Mesothelial cell of epicardium (in vitro differentiated cells): Measurements from ENCODE around the gene GULP1. TPM values are rescaled to one million over a fixed set of nuclear protein-coding genes. Genes with fewer than 3 reads are reported as not detected.
"Not testable (repeated sequence)": the region's sequence is repeated elsewhere in the genome, so short reads cannot be mapped to it uniquely, and the experiment has no call there.

Source experiments
- DNase-seq, 2 experiments: peaks; one replicate each; pipeline ENCODE4 v3.0.0; 2021; ENCODE audit warnings: low spot score in 2 of 2; ENCODE audit not compliant: unreplicated experiment in 2 of 2
- H3K27ac Mint-ChIP-seq: 2 replicates; pipeline ENCODE4 v1.8.0; 2021; ENCODE audit warnings: mixed read lengths
- H3K27me3 Mint-ChIP-seq: 2 replicates; pipeline ENCODE4 v1.8.0; 2021; ENCODE audit warnings: low read depth, mixed read lengths
- H3K36me3 Mint-ChIP-seq: 2 replicates; pipeline ENCODE4 v1.8.0; 2021; ENCODE audit warnings: mixed read lengths
- H3K4me1 Mint-ChIP-seq: 2 replicates; pipeline ENCODE4 v1.8.0; 2021; ENCODE audit warnings: mixed read lengths
- H3K4me3 Mint-ChIP-seq: 2 replicates; pipeline ENCODE4 v1.8.0; 2021; ENCODE audit warnings: mild to moderate bottlenecking, moderate library complexity, mixed read lengths
- H3K9me3 Mint-ChIP-seq: 2 replicates; pipeline ENCODE4 v1.8.0; 2021; ENCODE audit warnings: mixed read lengths
- CTCF ChIP-seq: fragments of 200-600 bp; sonication (generic); IDR thresholded peaks from one replicate; pipeline ENCODE4 v1.5.0; 2021; ENCODE audit warnings: antibody characterized with exemption; ENCODE audit not compliant: unreplicated experiment
- total RNA-seq: library from RNA; stranded (reverse); gene quantifications from 3 replicates; pipeline ENCODE4 v1.2.1, GENCODE V29; 2021

The GULP1 gene
- total RNA-seq, 1 donor from 2014 or later = 58.5 TPM

GRCh38 chr2:188282907-188283306 lies 8.8 kb upstream of the GULP1 start:
- Mint-ChIP-seq H3K4me1 (peaks cover 3% of the 10 kb centered on the region), H3K4me3 (no peak overlapping the region), H3K27me3 (no peaks in the 10 kb centered on the region), H3K36me3 (peaks cover 4% of the 10 kb centered on the region), H3K9me3 (peaks cover 22% of the 10 kb centered on the region), H3K27ac (no peak overlapping the region)
- TF ChIP-seq CTCF = no peak
- no peak for DNase-seq

- not testable (repeated sequence) for H3K4me1 Mint-ChIP-seq, DNase-seq, H3K27ac Mint-ChIP-seq, H3K36me3 Mint-ChIP-seq, H3K4me3 Mint-ChIP-seq, H3K27me3 Mint-ChIP-seq
- H3K9me3 Mint-ChIP-seq = peaks cover 26% of the 10 kb centered on the region
Measured at GRCh38 chr2:188284251-188284650, 7.4 kb upstream of the GULP1 start.

- Mint-ChIP-seq H3K9me3 (peaks cover 26% of the 10 kb centered on the region), H3K36me3 (peaks cover 4% of the 10 kb centered on the region), H3K27ac (no peak overlapping the region), H3K4me1 (no peaks in the 10 kb centered on the region), H3K4me3 (no peak overlapping the region), H3K27me3 (no peaks in the 10 kb centered on the region)
- DNase-seq = no peak
- no peak for TF ChIP-seq CTCF
Measured at GRCh38 chr2:188285049-188285448, 6.6 kb upstream of the GULP1 start.

- H3K4me3 Mint-ChIP-seq = no peak overlapping the region
- no peak overlapping the region for H3K27ac Mint-ChIP-seq
- H3K36me3 Mint-ChIP-seq = peaks cover 4% of the 10 kb centered on the region
- peaks cover 26% of the 10 kb centered on the region for H3K9me3 Mint-ChIP-seq
- no peaks in the 10 kb centered on the region for H3K27me3 Mint-ChIP-seq
- no peak for DNase-seq
- no peak for TF ChIP-seq CTCF
- H3K4me1 Mint-ChIP-seq = peaks cover 5% of the 10 kb centered on the region
Measured at GRCh38 chr2:188285774-188286173, 5.9 kb upstream of the GULP1 start.

- no peak for TF ChIP-seq CTCF
- no peak for DNase-seq
- H3K4me3 Mint-ChIP-seq = peak overlapping the region; percentile 98
- H3K27ac Mint-ChIP-seq = peak overlapping the region; percentile 99
- peaks cover 8% of the 10 kb centered on the region for H3K9me3 Mint-ChIP-seq
- H3K36me3 Mint-ChIP-seq = no peaks in the 10 kb centered on the region
- no peaks in the 10 kb centered on the region for H3K27me3 Mint-ChIP-seq
- H3K4me1 Mint-ChIP-seq = peaks cover 34% of the 10 kb centered on the region
Measured at GRCh38 chr2:188291142-188291616, 495 bp upstream of the GULP1 start.

- DNase-seq = peak; percentile 46 to 78
- H3K4me1 Mint-ChIP-seq = peaks cover 38% of the 10 kb centered on the region
- H3K9me3 Mint-ChIP-seq = peaks cover 7% of the 10 kb centered on the region
- no peaks in the 10 kb centered on the region for H3K27me3 Mint-ChIP-seq
- TF ChIP-seq CTCF = no peak
- H3K36me3 Mint-ChIP-seq = no peaks in the 10 kb centered on the region
- peak overlapping the region; percentile 98 for H3K4me3 Mint-ChIP-seq
- peak overlapping the region; percentile 99 for H3K27ac Mint-ChIP-seq
Measured at GRCh38 chr2:188292348-188293239, 920 bp downstream of the GULP1 start.
